K562 (cell line): ENCODE measurements around the gene SLC9A1. TPM values are rescaled to one million over a fixed set of nuclear protein-coding genes. Genes with fewer than 3 reads are reported as not detected.

ENCODE experiments used
- CC2D1A ChIP-seq: fragments of 450-650 bp; IDR thresholded peaks from 2 replicates; pipeline ENCODE4 v1.6.1; 2017; ENCODE audit warnings: mild to moderate bottlenecking
- CHD2 ChIP-seq: IDR thresholded peaks from 2 replicates; pipeline ENCODE4 v1.6.1; 2011; ENCODE audit warnings: low read depth, low read length
- DACH1 ChIP-seq: fragments of 450-650 bp; IDR thresholded peaks from 2 replicates; pipeline ENCODE4 v1.6.1; 2018; ENCODE audit not compliant: partially characterized antibody
- ESRRB ChIP-seq: fragments of 250-450 bp; sonication (Bioruptor Pico); IDR thresholded peaks from 2 replicates; pipeline ENCODE4 v1.5.0; 2020; ENCODE audit warnings: mild to moderate bottlenecking, moderate library complexity, borderline replicate concordance
- GTF2F1 ChIP-seq: IDR thresholded peaks from 2 replicates; pipeline ENCODE4 v1.6.1; 2011; ENCODE audit warnings: low read depth, low read length, improper control_type of control experiment
- MCM2 ChIP-seq: fragments of 450-650 bp; IDR thresholded peaks from 2 replicates; pipeline ENCODE4 v1.6.1; 2017; ENCODE audit warnings: low read depth, mild to moderate bottlenecking
- MTA1 ChIP-seq: fragments of 450-650 bp; IDR thresholded peaks from 2 replicates; pipeline ENCODE4 v1.6.1; 2017; ENCODE audit warnings: borderline replicate concordance
- NFE2 ChIP-seq: IDR thresholded peaks from 2 replicates; pipeline ENCODE4 v1.6.1; 2014; ENCODE audit warnings: antibody characterized with exemption, low read depth
- RAD51 ChIP-seq: fragments of 450-650 bp; IDR thresholded peaks from 2 replicates; pipeline ENCODE4 v1.7.1; 2016; ENCODE audit warnings: low read depth, mild to moderate bottlenecking, borderline replicate concordance
- SAFB ChIP-seq: fragments of 200-400 bp; formaldehyde crosslinking; IDR thresholded peaks from 2 replicates; pipeline ENCODE4 v1.6.1; 2017; ENCODE audit warnings: low read depth, low read length, borderline replicate concordance
- SAFB2 ChIP-seq: fragments of 200-400 bp; formaldehyde crosslinking; IDR thresholded peaks from 2 replicates; pipeline ENCODE4 v1.6.1; 2018; ENCODE audit warnings: borderline replicate concordance, low read length, low read depth, moderate library complexity; ENCODE audit not compliant: severe bottlenecking
- SMC3 ChIP-seq: conservative IDR thresholded peaks from 2 replicates; pipeline ENCODE4 v1.6.1; 2011; ENCODE audit warnings: low read depth, low read length, improper control_type of control experiment; ENCODE audit not compliant: insufficient read depth
- ZFP30 ChIP-seq: fragments of 250-450 bp; sonication (Bioruptor Pico); IDR thresholded peaks from 2 replicates; pipeline ENCODE4 v1.8.0; 2022; ENCODE audit warnings: moderate library complexity, mild to moderate bottlenecking, inconsistent platforms, borderline replicate concordance
- ZNF282 ChIP-seq: sonication (generic); formaldehyde crosslinking; IDR thresholded peaks from 2 replicates; pipeline ENCODE4 v1.8.1; 2023; ENCODE audit warnings: missing genetic modification reagents
- ZNF436 ChIP-seq: fragments of 250-450, 450-650 bp; sonication (Bioruptor Pico); formaldehyde crosslinking; IDR thresholded peaks from 2 replicates; pipeline ENCODE4 v1.7.0; 2020; ENCODE audit warnings: mild to moderate bottlenecking
- polyA plus RNA-seq, 8 experiments: library from polyadenylated mRNA; depleted of rRNA in 4 of 8; stranded (reverse) in 5 of 8; unstranded in 3 of 8; fragments of >200 nt; fragmentation: Nextera tagmentation in 2 of 8; fragmentation: Illumina TruSeq in 1 of 8; extraction: Ambion mirVana in 2 of 8; extraction: Trizol in 1 of 8; gene quantifications; 2 replicates each; pipeline versions ENCODE4 v1.2.1 to v1.2.3, GENCODE V29; 2011 to 2014; ENCODE audit warnings: inconsistent platforms in 1 of 8, missing spikeins in 1 of 8
- total RNA-seq, 7 experiments: library from RNA; depleted of rRNA in 6 of 7; stranded (reverse); fragments of >200 nt in 6 of 7; fragmentation: Illumina TruSeq in 2 of 7; extraction: Trizol in 2 of 7; gene quantifications; 2 replicates each; pipeline versions ENCODE4 v1.2.1 to v1.2.3, GENCODE V29; 2011 to 2021; ENCODE audit warnings: low replicate concordance in 1 of 7
- TF ChIP-seq, protein P1 (sequence below): fragments of 450-650 bp; IDR thresholded peaks from 2 replicates; pipeline ENCODE4 v1.6.1; 2016; ENCODE audit warnings: mild to moderate bottlenecking, moderate library complexity

The SLC9A1 gene
- total and polyA plus RNA-seq, 9 of the 15 experiments (the other 6 are each of a cell fraction or from before 2014, with no cell fraction given) = 0.59 to 14.4 (median 2.0) TPM

DNA sequence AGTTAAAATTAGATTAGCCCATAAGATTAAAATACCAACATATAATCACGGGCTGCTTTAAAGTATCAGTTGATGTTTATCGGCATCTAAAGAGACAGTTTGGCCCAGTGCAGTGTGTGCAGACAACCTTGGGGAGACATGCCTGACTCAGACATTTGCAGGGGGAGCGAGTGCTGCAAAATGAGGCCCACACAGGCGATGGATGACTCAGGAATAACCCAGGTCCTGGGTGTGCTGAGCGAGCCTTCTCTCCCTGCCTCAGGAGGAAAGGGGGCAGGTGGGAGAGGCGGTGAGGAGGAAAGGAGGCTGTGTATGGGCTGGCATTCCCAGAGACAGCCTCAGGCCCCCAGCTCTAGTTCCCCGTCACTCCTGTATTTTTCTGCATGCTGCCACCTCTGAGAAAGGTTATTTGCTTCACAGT is 9.0 kb downstream of the SLC9A1 start (continued):
- TF ChIP-seq, protein P1, sequence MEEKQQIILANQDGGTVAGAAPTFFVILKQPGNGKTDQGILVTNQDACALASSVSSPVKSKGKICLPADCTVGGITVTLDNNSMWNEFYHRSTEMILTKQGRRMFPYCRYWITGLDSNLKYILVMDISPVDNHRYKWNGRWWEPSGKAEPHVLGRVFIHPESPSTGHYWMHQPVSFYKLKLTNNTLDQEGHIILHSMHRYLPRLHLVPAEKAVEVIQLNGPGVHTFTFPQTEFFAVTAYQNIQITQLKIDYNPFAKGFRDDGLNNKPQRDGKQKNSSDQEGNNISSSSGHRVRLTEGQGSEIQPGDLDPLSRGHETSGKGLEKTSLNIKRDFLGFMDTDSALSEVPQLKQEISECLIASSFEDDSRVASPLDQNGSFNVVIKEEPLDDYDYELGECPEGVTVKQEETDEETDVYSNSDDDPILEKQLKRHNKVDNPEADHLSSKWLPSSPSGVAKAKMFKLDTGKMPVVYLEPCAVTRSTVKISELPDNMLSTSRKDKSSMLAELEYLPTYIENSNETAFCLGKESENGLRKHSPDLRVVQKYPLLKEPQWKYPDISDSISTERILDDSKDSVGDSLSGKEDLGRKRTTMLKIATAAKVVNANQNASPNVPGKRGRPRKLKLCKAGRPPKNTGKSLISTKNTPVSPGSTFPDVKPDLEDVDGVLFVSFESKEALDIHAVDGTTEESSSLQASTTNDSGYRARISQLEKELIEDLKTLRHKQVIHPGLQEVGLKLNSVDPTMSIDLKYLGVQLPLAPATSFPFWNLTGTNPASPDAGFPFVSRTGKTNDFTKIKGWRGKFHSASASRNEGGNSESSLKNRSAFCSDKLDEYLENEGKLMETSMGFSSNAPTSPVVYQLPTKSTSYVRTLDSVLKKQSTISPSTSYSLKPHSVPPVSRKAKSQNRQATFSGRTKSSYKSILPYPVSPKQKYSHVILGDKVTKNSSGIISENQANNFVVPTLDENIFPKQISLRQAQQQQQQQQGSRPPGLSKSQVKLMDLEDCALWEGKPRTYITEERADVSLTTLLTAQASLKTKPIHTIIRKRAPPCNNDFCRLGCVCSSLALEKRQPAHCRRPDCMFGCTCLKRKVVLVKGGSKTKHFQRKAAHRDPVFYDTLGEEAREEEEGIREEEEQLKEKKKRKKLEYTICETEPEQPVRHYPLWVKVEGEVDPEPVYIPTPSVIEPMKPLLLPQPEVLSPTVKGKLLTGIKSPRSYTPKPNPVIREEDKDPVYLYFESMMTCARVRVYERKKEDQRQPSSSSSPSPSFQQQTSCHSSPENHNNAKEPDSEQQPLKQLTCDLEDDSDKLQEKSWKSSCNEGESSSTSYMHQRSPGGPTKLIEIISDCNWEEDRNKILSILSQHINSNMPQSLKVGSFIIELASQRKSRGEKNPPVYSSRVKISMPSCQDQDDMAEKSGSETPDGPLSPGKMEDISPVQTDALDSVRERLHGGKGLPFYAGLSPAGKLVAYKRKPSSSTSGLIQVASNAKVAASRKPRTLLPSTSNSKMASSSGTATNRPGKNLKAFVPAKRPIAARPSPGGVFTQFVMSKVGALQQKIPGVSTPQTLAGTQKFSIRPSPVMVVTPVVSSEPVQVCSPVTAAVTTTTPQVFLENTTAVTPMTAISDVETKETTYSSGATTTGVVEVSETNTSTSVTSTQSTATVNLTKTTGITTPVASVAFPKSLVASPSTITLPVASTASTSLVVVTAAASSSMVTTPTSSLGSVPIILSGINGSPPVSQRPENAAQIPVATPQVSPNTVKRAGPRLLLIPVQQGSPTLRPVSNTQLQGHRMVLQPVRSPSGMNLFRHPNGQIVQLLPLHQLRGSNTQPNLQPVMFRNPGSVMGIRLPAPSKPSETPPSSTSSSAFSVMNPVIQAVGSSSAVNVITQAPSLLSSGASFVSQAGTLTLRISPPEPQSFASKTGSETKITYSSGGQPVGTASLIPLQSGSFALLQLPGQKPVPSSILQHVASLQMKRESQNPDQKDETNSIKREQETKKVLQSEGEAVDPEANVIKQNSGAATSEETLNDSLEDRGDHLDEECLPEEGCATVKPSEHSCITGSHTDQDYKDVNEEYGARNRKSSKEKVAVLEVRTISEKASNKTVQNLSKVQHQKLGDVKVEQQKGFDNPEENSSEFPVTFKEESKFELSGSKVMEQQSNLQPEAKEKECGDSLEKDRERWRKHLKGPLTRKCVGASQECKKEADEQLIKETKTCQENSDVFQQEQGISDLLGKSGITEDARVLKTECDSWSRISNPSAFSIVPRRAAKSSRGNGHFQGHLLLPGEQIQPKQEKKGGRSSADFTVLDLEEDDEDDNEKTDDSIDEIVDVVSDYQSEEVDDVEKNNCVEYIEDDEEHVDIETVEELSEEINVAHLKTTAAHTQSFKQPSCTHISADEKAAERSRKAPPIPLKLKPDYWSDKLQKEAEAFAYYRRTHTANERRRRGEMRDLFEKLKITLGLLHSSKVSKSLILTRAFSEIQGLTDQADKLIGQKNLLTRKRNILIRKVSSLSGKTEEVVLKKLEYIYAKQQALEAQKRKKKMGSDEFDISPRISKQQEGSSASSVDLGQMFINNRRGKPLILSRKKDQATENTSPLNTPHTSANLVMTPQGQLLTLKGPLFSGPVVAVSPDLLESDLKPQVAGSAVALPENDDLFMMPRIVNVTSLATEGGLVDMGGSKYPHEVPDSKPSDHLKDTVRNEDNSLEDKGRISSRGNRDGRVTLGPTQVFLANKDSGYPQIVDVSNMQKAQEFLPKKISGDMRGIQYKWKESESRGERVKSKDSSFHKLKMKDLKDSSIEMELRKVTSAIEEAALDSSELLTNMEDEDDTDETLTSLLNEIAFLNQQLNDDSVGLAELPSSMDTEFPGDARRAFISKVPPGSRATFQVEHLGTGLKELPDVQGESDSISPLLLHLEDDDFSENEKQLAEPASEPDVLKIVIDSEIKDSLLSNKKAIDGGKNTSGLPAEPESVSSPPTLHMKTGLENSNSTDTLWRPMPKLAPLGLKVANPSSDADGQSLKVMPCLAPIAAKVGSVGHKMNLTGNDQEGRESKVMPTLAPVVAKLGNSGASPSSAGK = no peak
- TF ChIP-seq NFE2 (peak; percentile 97), CHD2 (no peak), DACH1 (no peak), CC2D1A (no peak), ZNF436 (no peak), RAD51 (no peak), GTF2F1 (no peak), ZFP30 (no peak), MTA1 (peak; percentile 72; the same call in 1 of the 2 replicates), SMC3 (0 out of 2 replicates have a peak, but pooled peaks have one; percentile 4), ZNF282 (CRISPR knock-in tag) (no peak), SAFB (no peak), MCM2 (no peak), ESRRB (CRISPR knock-in tag) (no peak), SAFB2 (no peak)
